GM12801 (cell line): ENCODE data around the gene DAB2IP.

Experiments used
- TF ChIP-seq, protein P1 (sequence below): IDR thresholded peaks from one replicate; pipeline ENCODE4 v1.5.1; 2011; ENCODE audit warnings: control low read depth; ENCODE audit not compliant: insufficient read length; ENCODE audit errors: extremely low read depth

Gene DAB2IP

DNA sequence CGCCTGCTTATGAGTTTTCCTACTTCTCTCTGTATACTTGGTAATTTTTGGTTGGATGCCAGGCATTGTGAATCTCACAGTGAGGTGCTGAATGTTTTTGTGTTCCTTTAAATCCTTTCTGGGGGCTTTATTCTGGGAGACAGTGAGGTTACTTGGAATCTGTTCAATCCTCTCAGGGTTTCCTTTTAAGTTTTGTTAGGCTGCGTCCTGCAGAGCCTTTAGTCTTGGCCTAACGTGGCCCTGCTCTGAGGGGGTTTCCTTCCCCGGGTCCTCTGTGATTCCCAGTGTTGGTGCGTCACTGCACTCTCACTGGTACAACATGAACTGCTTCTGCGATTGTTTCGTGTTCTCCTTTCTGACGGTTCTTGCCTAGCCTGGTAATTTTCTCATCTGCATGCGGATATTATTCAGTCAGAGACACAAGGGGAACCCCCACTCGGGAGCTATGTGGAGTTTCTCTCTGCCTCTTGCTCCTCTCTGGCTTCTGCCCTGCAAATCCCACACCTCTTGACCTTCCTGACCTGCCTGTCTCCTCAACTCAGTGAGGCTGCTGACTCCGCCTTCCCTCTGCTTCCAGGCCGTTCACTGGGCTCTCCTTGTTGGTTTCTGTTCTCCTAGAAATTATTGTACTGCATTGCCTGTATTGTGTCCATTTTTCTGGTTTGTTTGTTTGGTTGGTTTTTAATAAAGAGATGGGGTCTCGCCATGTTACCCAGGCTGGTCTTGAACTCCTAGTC, 128.1 kb downstream of the DAB2IP start:
- TF ChIP-seq, protein P1, sequence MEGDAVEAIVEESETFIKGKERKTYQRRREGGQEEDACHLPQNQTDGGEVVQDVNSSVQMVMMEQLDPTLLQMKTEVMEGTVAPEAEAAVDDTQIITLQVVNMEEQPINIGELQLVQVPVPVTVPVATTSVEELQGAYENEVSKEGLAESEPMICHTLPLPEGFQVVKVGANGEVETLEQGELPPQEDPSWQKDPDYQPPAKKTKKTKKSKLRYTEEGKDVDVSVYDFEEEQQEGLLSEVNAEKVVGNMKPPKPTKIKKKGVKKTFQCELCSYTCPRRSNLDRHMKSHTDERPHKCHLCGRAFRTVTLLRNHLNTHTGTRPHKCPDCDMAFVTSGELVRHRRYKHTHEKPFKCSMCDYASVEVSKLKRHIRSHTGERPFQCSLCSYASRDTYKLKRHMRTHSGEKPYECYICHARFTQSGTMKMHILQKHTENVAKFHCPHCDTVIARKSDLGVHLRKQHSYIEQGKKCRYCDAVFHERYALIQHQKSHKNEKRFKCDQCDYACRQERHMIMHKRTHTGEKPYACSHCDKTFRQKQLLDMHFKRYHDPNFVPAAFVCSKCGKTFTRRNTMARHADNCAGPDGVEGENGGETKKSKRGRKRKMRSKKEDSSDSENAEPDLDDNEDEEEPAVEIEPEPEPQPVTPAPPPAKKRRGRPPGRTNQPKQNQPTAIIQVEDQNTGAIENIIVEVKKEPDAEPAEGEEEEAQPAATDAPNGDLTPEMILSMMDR: no peak

DNA sequence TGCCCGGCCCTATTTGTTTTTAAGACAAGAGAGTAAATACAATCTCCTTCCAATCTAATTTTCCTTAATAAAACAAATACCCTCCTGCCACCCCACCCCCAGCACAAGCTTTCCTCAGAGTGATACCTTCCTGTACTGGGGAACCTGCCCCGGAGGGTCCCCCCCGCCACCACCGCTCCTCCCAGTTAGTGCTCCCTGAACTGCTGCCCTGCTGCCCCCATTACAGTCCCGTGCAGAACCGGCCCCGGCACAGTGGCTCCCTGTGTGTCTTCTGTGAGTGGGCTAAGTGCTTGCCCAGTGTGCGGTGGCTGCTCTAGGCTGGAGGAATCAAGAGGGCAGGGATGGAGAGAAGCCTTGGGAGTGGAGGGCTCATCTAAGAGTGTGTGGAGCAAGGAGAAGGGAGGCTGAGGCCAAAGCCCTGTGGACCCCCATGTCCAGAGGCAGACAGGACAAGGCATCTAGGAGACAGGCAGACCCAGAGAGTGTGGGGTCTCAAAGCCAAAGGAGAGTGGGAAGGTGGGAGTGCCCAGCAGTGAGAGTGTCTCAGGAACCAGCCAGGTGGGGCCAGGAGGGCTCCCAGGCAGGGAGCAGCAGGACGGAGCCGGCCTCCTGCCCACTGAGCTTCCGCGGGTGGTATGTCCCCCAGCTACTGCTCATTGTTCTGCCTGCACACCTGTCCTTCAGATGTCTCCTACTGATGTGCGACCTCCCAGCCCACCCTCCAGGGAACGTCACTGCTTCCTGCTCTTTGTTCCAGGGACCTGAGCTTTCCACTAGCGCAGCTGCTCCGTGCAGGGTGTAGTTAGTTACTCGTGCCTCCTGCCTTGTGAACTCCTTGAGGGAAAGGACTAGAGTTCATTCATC, 129.0 kb downstream of the DAB2IP start:
- TF ChIP-seq, protein P1: no peak

DNA sequence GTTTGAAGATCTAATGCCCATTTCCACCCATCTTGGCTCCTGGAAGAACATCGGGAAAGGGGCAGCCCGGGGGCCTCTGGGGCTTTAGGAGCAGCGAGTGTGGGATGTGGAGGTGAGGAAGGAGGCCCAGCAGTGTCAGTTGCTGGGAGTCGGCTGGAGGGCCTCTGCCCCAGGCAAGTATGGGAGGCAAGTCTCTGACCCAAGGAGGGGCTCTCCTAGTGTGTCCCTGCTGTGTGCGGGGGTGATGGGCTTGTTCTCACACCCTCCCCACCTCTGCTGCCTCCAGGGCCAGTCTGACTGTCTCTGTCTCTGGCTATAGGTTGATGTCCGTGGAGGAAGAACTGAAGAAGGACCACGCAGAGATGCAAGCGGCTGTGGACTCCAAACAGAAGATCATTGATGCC, 129.7 kb downstream of the DAB2IP start:
- TF ChIP-seq, protein P1: no peak

DNA sequence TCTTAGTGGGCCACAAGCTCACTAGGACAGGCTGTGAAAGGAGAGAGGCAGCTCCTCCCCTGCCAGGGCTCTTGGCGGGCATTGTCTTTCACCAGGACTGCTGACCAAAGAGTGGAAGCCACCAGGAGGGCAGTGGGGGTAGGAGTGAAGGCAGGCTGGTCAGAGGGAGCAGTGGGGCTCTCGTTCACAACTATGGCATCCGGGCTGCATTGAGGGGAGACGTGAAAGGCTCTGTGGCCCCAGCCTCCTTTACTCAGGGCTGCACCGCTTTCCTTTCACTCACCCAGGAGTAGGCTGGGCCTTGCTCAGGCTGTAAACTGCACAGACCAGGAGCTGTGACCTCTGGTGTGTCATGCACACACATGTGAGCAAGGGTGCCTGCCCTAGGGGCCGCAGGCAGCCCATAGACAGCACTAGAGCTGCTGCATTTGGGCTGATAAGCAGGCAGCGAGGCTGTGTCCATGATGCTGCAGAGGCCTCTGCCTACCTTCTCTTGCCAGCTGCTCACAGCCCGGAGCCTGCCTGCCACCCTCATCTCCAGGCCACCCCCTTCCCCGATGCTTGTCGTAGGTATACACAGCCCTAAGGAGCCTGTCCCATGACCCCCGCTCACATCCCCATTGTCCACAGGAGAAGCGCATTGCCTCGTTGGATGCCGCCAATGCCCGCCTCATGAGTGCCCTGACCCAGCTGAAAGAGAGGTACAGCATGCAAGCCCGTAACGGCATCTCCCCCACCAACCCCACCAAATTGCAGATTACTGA, 130.4 kb downstream of the DAB2IP start:
- TF ChIP-seq, protein P1: no peak

DNA sequence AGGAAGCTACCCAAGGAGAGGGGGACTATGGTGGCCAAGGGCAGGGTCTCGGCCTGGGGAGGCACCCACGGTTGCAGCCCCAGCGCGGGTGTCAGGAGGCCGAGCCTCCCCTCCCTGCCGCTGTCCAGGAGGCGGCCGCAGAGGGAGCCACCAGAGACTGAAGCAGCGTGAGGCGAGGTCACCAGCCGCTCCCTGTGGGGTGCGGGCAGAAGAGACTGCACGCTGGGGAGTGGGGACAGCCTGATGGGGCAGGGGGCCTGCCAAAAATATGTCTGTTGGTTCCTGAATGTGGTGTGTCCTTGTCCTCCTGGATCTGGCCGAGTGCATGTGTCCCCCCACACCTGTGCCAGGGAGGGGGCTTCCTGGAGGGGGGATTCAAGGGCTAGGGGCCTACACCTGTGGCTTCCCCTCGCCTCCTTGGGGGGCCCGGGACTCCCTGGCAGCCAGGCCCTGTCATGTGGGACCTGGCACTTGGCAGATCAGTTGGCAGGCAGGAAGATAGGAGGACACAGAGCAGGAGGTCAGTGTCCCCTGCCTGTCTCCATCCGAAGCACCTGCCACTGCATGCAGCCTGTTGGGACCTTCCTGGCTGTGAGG, 131.2 kb downstream of the DAB2IP start:
- TF ChIP-seq, protein P1: no peak

DNA sequence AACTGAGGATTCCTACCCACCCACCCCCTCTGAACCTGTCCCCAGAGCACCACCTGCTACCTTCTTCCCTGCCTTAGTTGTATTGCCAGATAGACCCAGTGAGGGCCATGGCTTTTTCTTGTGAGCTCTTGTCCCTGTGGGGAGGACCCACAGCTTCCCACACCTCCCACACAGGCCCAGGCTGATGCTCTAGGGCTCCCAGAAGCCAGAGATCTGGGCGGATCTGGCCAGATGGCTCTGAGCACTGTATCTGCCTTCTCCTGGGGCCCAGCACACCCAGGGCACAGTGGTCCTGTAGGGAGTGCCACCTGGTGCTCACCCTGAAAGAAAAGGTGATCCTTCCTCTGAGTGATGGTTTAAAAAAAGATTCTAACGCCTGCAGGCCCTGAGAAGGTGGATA, 131.7 kb downstream of the DAB2IP start:
- TF ChIP-seq, protein P1: no peak
